SJCRH30 (cell line): ENCODE results near the gene RECQL5. TPM values are rescaled to one million over a fixed set of nuclear protein-coding genes. Genes with fewer than 3 reads are reported as not detected.

Experiments
- DNase-seq, 2 experiments: peaks; one replicate each; pipeline ENCODE4 v3.0.0-alpha.2; 2015 to 2020
- H3K27ac ChIP-seq: fragments of 250-450 bp; sonication (Bioruptor Pico); 2 replicates; pipeline ENCODE4 v1.5.1; 2020; ENCODE audit warnings: mild to moderate bottlenecking, moderate library complexity
- H3K27me3 ChIP-seq: fragments of 250-450 bp; sonication (Bioruptor Pico); 2 replicates; pipeline ENCODE4 v1.5.1; 2020; ENCODE audit warnings: mild to moderate bottlenecking, moderate library complexity
- H3K36me3 ChIP-seq: fragments of 250-450 bp; sonication (Bioruptor Pico); 2 replicates; pipeline ENCODE4 v1.5.1; 2020; ENCODE audit warnings: mild to moderate bottlenecking, moderate library complexity
- H3K4me1 ChIP-seq: fragments of 250-450 bp; sonication (Bioruptor Pico); 2 replicates; pipeline ENCODE4 v1.5.1; 2020; ENCODE audit warnings: mild to moderate bottlenecking, moderate library complexity
- H3K4me3 ChIP-seq: fragments of 250-450 bp; sonication (Bioruptor Pico); 2 replicates; pipeline ENCODE4 v1.5.1; 2020; ENCODE audit warnings: mild to moderate bottlenecking, moderate library complexity
- H3K9me3 ChIP-seq: fragments of 250-450 bp; sonication (Bioruptor Pico); replicated peaks from 2 replicates; pipeline ENCODE4 v1.5.1; 2020; ENCODE audit warnings: mild to moderate bottlenecking, moderate library complexity
- total RNA-seq: library from RNA; depleted of rRNA; stranded (reverse); fragments of >200 nt; shearing (Covaris generic); gene quantifications from 2 replicates; pipeline ENCODE4 v1.2.3, GENCODE V29; 2014

RECQL5 gene
- total RNA-seq, 1 experiment from 2014 or later, result 28.1 TPM

- no peak for DNase-seq
- peaks cover 13% of the 10 kb centered on the region for H3K4me1 ChIP-seq
- H3K27ac ChIP-seq, result no peak overlapping the region
- H3K27me3 ChIP-seq, result no peaks in the 10 kb centered on the region
- H3K9me3 ChIP-seq, result no peaks in the 10 kb centered on the region
- no peak overlapping the region for H3K4me3 ChIP-seq
- peaks cover 74% of the 10 kb centered on the region for H3K36me3 ChIP-seq
Measured at GRCh38 chr17:75693500-75694481, 26.8 kb upstream of the RECQL5 start.

- no peak overlapping the region for H3K27ac ChIP-seq
- no peaks in the 10 kb centered on the region for H3K27me3 ChIP-seq
- no peak for DNase-seq
- no peak overlapping the region for H3K4me3 ChIP-seq
- H3K36me3 ChIP-seq, result peaks cover 69% of the 10 kb centered on the region
- H3K9me3 ChIP-seq, result no peaks in the 10 kb centered on the region
- H3K4me1 ChIP-seq, result peaks cover 10% of the 10 kb centered on the region
Measured at GRCh38 chr17:75692976-75693375, 26.0 kb upstream of the RECQL5 start.

GRCh38 chr17:75691801-75692626 is 25.1 kb upstream of the RECQL5 start:
- no peaks in the 10 kb centered on the region for H3K9me3 ChIP-seq
- H3K27me3 ChIP-seq, result no peaks in the 10 kb centered on the region
- H3K4me3 ChIP-seq, result no peak overlapping the region
- peaks cover 66% of the 10 kb centered on the region for H3K36me3 ChIP-seq
- DNase-seq, result no peak
- no peak overlapping the region for H3K27ac ChIP-seq
- H3K4me1 ChIP-seq, result peaks cover under 1% of the 10 kb centered on the region; the same call in 1 of the 2 replicates

GRCh38 chr17:75691371-75691791 is 24.4 kb upstream of the RECQL5 start:
- DNase-seq, result no peak
- H3K36me3 ChIP-seq, result peaks cover 70% of the 10 kb centered on the region
- no peaks in the 10 kb centered on the region; the same call in 1 of the 2 replicates for H3K4me1 ChIP-seq
- H3K9me3 ChIP-seq, result no peaks in the 10 kb centered on the region
- H3K27me3 ChIP-seq, result no peaks in the 10 kb centered on the region
- H3K27ac ChIP-seq, result no peak overlapping the region
- no peak overlapping the region for H3K4me3 ChIP-seq

- Histone ChIP-seq H3K4me1 (no peaks in the 10 kb centered on the region; the same call in 1 of the 2 replicates), H3K36me3 (peaks cover 53% of the 10 kb centered on the region), H3K9me3 (no peaks in the 10 kb centered on the region), H3K27ac (no peak overlapping the region), H3K4me3 (no peak overlapping the region), H3K27me3 (no peaks in the 10 kb centered on the region)
- DNase-seq, result no peak
Measured at GRCh38 chr17:75689441-75689873, 22.5 kb upstream of the RECQL5 start.

- Histone ChIP-seq H3K4me1 (no peaks in the 10 kb centered on the region; the same call in 1 of the 2 replicates), H3K36me3 (peaks cover 48% of the 10 kb centered on the region), H3K27ac (no peak overlapping the region), H3K4me3 (no peak overlapping the region), H3K27me3 (no peaks in the 10 kb centered on the region), H3K9me3 (no peaks in the 10 kb centered on the region)
- DNase-seq, result no peak
Measured at GRCh38 chr17:75688209-75688825, 21.4 kb upstream of the RECQL5 start.

GRCh38 chr17:75685499-75685898 is 18.5 kb upstream of the RECQL5 start:
- no peak overlapping the region for H3K4me3 ChIP-seq
- H3K36me3 ChIP-seq, result peaks cover 26% of the 10 kb centered on the region
- no peak for DNase-seq
- H3K27ac ChIP-seq, result no peak overlapping the region
- H3K4me1 ChIP-seq, result no peaks in the 10 kb centered on the region; the same call in 1 of the 2 replicates
- no peaks in the 10 kb centered on the region for H3K9me3 ChIP-seq
- no peaks in the 10 kb centered on the region for H3K27me3 ChIP-seq

GRCh38 chr17:75684924-75685323 is 18.0 kb upstream of the RECQL5 start:
- peaks cover 25% of the 10 kb centered on the region for H3K36me3 ChIP-seq
- H3K27ac ChIP-seq, result no peak overlapping the region
- no peak for DNase-seq
- no peaks in the 10 kb centered on the region for H3K4me1 ChIP-seq
- no peaks in the 10 kb centered on the region for H3K9me3 ChIP-seq
- H3K4me3 ChIP-seq, result no peak overlapping the region
- H3K27me3 ChIP-seq, result no peaks in the 10 kb centered on the region

GRCh38 chr17:75684249-75684648 is 17.3 kb upstream of the RECQL5 start:
- no peak for DNase-seq
- H3K4me3 ChIP-seq, result no peak overlapping the region
- peaks cover 21% of the 10 kb centered on the region for H3K36me3 ChIP-seq
- no peaks in the 10 kb centered on the region for H3K9me3 ChIP-seq
- no peaks in the 10 kb centered on the region for H3K4me1 ChIP-seq
- H3K27me3 ChIP-seq, result no peaks in the 10 kb centered on the region
- no peak overlapping the region for H3K27ac ChIP-seq

GRCh38 chr17:75683583-75683982 is 16.6 kb upstream of the RECQL5 start:
- Histone ChIP-seq H3K27ac (no peak overlapping the region), H3K4me3 (no peak overlapping the region), H3K36me3 (peaks cover 21% of the 10 kb centered on the region)

GRCh38 chr17:75681289-75681688 is 14.3 kb upstream of the RECQL5 start:
- no peaks in the 10 kb centered on the region for H3K9me3 ChIP-seq
- H3K36me3 ChIP-seq, result peaks cover 29% of the 10 kb centered on the region
- no peak overlapping the region for H3K27ac ChIP-seq
- no peak for DNase-seq
- no peaks in the 10 kb centered on the region for H3K4me1 ChIP-seq
- no peaks in the 10 kb centered on the region for H3K27me3 ChIP-seq
- no peak overlapping the region for H3K4me3 ChIP-seq

More at GRCh38 chr17:75683583-75683982, 16.6 kb upstream of the RECQL5 start:
- Histone ChIP-seq H3K9me3 (no peaks in the 10 kb centered on the region), H3K4me1 (no peaks in the 10 kb centered on the region), H3K27me3 (no peaks in the 10 kb centered on the region)
- DNase-seq, result no peak

- Histone ChIP-seq H3K36me3 (peaks cover 32% of the 10 kb centered on the region), H3K27ac (no peak overlapping the region), H3K4me1 (no peaks in the 10 kb centered on the region), H3K9me3 (no peaks in the 10 kb centered on the region), H3K27me3 (no peaks in the 10 kb centered on the region), H3K4me3 (no peak overlapping the region)
- no peak for DNase-seq
Measured at GRCh38 chr17:75680431-75680830, 13.5 kb upstream of the RECQL5 start.

- no peak overlapping the region for H3K4me3 ChIP-seq
- peaks cover 32% of the 10 kb centered on the region for H3K36me3 ChIP-seq
- no peaks in the 10 kb centered on the region for H3K4me1 ChIP-seq
- no peaks in the 10 kb centered on the region for H3K27me3 ChIP-seq
- no peak for DNase-seq
- no peak overlapping the region for H3K27ac ChIP-seq
- no peaks in the 10 kb centered on the region for H3K9me3 ChIP-seq
Measured at GRCh38 chr17:75679706-75680211, 12.8 kb upstream of the RECQL5 start.

GRCh38 chr17:75676461-75676860 is 9.5 kb upstream of the RECQL5 start:
- Histone ChIP-seq H3K36me3 (peaks cover 49% of the 10 kb centered on the region), H3K4me3 (no peak overlapping the region)
- no peak for DNase-seq

More at GRCh38 chr17:75676461-75676860, 9.5 kb upstream of the RECQL5 start:
- Histone ChIP-seq H3K4me1 (no peaks in the 10 kb centered on the region), H3K27me3 (no peaks in the 10 kb centered on the region), H3K27ac (no peak overlapping the region), H3K9me3 (no peaks in the 10 kb centered on the region)
